Fibroblast of mammary gland (primary cell): Measurements from ENCODE around the gene DNAH6.

ENCODE experiments used
- DNase-seq: peaks from one replicate; pipeline ENCODE4 v3.0.0-alpha.2; 2010; ENCODE audit warnings: low read depth
- H3K4me3 ChIP-seq: 2 replicates; pipeline ENCODE4 v1.5.1; 2011; ENCODE audit warnings: low read depth, mild to moderate bottlenecking, low read length, moderate library complexity; ENCODE audit not compliant: control insufficient read depth
- CTCF ChIP-seq: conservative IDR thresholded peaks from 2 replicates; pipeline ENCODE4 v1.5.1; 2011; ENCODE audit warnings: low read depth, low read length, inconsistent platforms; ENCODE audit not compliant: control insufficient read depth, insufficient read depth

DNAH6 gene

GRCh38 chr2:84821806-84822205, 305.5 kb downstream of the DNAH6 start:
- H3K4me3 ChIP-seq: no peak overlapping the region
- DNase-seq: no peak
- no peak for TF ChIP-seq CTCF

- TF ChIP-seq CTCF: no peak
- H3K4me3 ChIP-seq: no peak overlapping the region
- no peak for DNase-seq
Measured at GRCh38 chr2:84823229-84823628, 306.9 kb downstream of the DNAH6 start.

- TF ChIP-seq CTCF: no peak
- no peak for DNase-seq
- H3K4me3 ChIP-seq: no peak overlapping the region
Measured at GRCh38 chr2:84823788-84824187, 307.5 kb downstream of the DNAH6 start.

- no peak overlapping the region for H3K4me3 ChIP-seq
- no peak for TF ChIP-seq CTCF
- DNase-seq: no peak
Measured at GRCh38 chr2:84827978-84828575, 311.8 kb downstream of the DNAH6 start.

GRCh38 chr2:84829693-84830092, 313.4 kb downstream of the DNAH6 start:
- DNase-seq: no peak
- H3K4me3 ChIP-seq: no peak overlapping the region
- TF ChIP-seq CTCF: no peak

- no peak for DNase-seq
- TF ChIP-seq CTCF: no peak
- H3K4me3 ChIP-seq: no peak overlapping the region
Measured at GRCh38 chr2:84830095-84830494, 313.8 kb downstream of the DNAH6 start.
